Glutamatergic neuron (in vitro differentiated cells): Measurements from ENCODE around the gene ENHO. TPM values are rescaled to one million over a fixed set of nuclear protein-coding genes. Genes with fewer than 3 reads are reported as not detected.

Source experiments
- DNase-seq: peaks from one replicate; pipeline ENCODE4 v3.0.0; 2022
- H3K27ac Mint-ChIP-seq: one replicate; pipeline ENCODE4 v1.8.0; 2020; ENCODE audit warnings: mild to moderate bottlenecking, mixed read lengths, inconsistent platforms; ENCODE audit not compliant: unreplicated experiment
- H3K27me3 Mint-ChIP-seq: one replicate; pipeline ENCODE4 v1.8.0; 2020; ENCODE audit warnings: mild to moderate bottlenecking, moderate library complexity, mixed read lengths, inconsistent platforms; ENCODE audit not compliant: unreplicated experiment
- H3K36me3 Mint-ChIP-seq: one replicate; pipeline ENCODE4 v1.8.0; 2020; ENCODE audit warnings: mild to moderate bottlenecking, mixed read lengths, inconsistent platforms; ENCODE audit not compliant: unreplicated experiment
- H3K4me1 Mint-ChIP-seq: one replicate; pipeline ENCODE4 v1.8.0; 2020; ENCODE audit warnings: mild to moderate bottlenecking, low read depth, mixed read lengths, inconsistent platforms; ENCODE audit not compliant: unreplicated experiment
- H3K4me3 Mint-ChIP-seq: one replicate; pipeline ENCODE4 v1.8.0; 2020; ENCODE audit warnings: mild to moderate bottlenecking, mixed read lengths, inconsistent platforms; ENCODE audit not compliant: unreplicated experiment
- H3K9me3 Mint-ChIP-seq: one replicate; pipeline ENCODE4 v1.8.0; 2020; ENCODE audit warnings: mild to moderate bottlenecking, moderate library complexity, mixed read lengths, inconsistent platforms; ENCODE audit not compliant: unreplicated experiment
- CTCF ChIP-seq: fragments of 200-600 bp; sonication (generic); IDR thresholded peaks from one replicate; pipeline ENCODE4 v1.5.0; 2021; ENCODE audit not compliant: partially characterized antibody, unreplicated experiment
- total RNA-seq: library from RNA; stranded (reverse); fragmentation: NEBNext Ultra II Directional; extraction: Animal tissue kit (Norgen Biotek cat#: 25700); gene quantifications from one replicate; pipeline ENCODE4 v1.2.1, GENCODE V29; 2021; ENCODE audit not compliant: unreplicated experiment

ENHO gene
- total RNA-seq, 1 donor from 2014 or later = 11.5 TPM

- peaks cover 5% of the 10 kb centered on the region for H3K36me3 Mint-ChIP-seq
- no peak for DNase-seq
- peak overlapping the region; percentile 11 for H3K4me3 Mint-ChIP-seq
- H3K27me3 Mint-ChIP-seq = peaks cover 3% of the 10 kb centered on the region
- TF ChIP-seq CTCF = no peak
- H3K27ac Mint-ChIP-seq = no peak overlapping the region
- peaks cover 32% of the 10 kb centered on the region for H3K4me1 Mint-ChIP-seq
- peaks cover 6% of the 10 kb centered on the region for H3K9me3 Mint-ChIP-seq
These were observed 13.8 kb downstream of the ENHO start for GRCh38 chr9:34508951-34509350.

GRCh38 chr9:34508463-34508862 is 14.3 kb downstream of the ENHO start:
- no peak for TF ChIP-seq CTCF
- Mint-ChIP-seq H3K27me3 (peaks cover 3% of the 10 kb centered on the region), H3K27ac (no peak overlapping the region), H3K9me3 (peaks cover 6% of the 10 kb centered on the region), H3K4me3 (no peak overlapping the region), H3K36me3 (peaks cover 5% of the 10 kb centered on the region), H3K4me1 (peaks cover 28% of the 10 kb centered on the region)
- DNase-seq = no peak

GRCh38 chr9:34507966-34508365 is 14.8 kb downstream of the ENHO start:
- H3K27me3 Mint-ChIP-seq = peaks cover 3% of the 10 kb centered on the region
- no peak for DNase-seq
- no peak for TF ChIP-seq CTCF
- peaks cover 23% of the 10 kb centered on the region for H3K4me1 Mint-ChIP-seq
- H3K4me3 Mint-ChIP-seq = no peak overlapping the region
- H3K9me3 Mint-ChIP-seq = peaks cover 6% of the 10 kb centered on the region
- H3K36me3 Mint-ChIP-seq = peaks cover 5% of the 10 kb centered on the region
- no peak overlapping the region for H3K27ac Mint-ChIP-seq

GRCh38 chr9:34507556-34507955 is 15.2 kb downstream of the ENHO start:
- H3K9me3 Mint-ChIP-seq = peaks cover 6% of the 10 kb centered on the region
- DNase-seq = no peak
- no peak overlapping the region for H3K27ac Mint-ChIP-seq
- H3K27me3 Mint-ChIP-seq = peaks cover 3% of the 10 kb centered on the region
- H3K36me3 Mint-ChIP-seq = peaks cover 5% of the 10 kb centered on the region
- H3K4me1 Mint-ChIP-seq = peaks cover 19% of the 10 kb centered on the region
- TF ChIP-seq CTCF = no peak
- no peak overlapping the region for H3K4me3 Mint-ChIP-seq

GRCh38 chr9:34506623-34507022 is 16.2 kb downstream of the ENHO start:
- H3K4me1 Mint-ChIP-seq = peaks cover 16% of the 10 kb centered on the region
- H3K9me3 Mint-ChIP-seq = peaks cover 6% of the 10 kb centered on the region
- DNase-seq = no peak
- no peak overlapping the region for H3K27ac Mint-ChIP-seq
- no peak overlapping the region for H3K4me3 Mint-ChIP-seq
- TF ChIP-seq CTCF = no peak
- peaks cover 3% of the 10 kb centered on the region for H3K27me3 Mint-ChIP-seq
- H3K36me3 Mint-ChIP-seq = peaks cover 5% of the 10 kb centered on the region
